SU-DHL-6 (cell line): Measurements from ENCODE around the gene AP3M1.

Source experiments
- H2AFZ ChIP-seq: fragments of 200-600 bp; sonication (generic); 2 replicates; pipeline ENCODE4 v1.6.1; 2014; ENCODE audit warnings: low read depth, mild to moderate bottlenecking, moderate library complexity, mixed read lengths, antibody characterized with exemption, low read length; ENCODE audit not compliant: severe bottlenecking
- H3F3A ChIP-seq: fragments of 200-600 bp; shearing (Covaris generic); 2 replicates; pipeline ENCODE4 v1.6.0; 2016; ENCODE audit warnings: antibody characterized with exemption, mild to moderate bottlenecking; ENCODE audit not compliant: insufficient read depth
- H3K27ac ChIP-seq: fragments of 200-600 bp; sonication (generic); 2 replicates; pipeline ENCODE4 v1.5.1; 2016; ENCODE audit warnings: low read depth, mild to moderate bottlenecking, low read length, moderate library complexity, mixed read lengths
- H3K27me3 ChIP-seq: fragments of 200-600 bp; sonication (generic), shearing (Covaris generic); 2 replicates; pipeline ENCODE4 v1.6.0; 2014; ENCODE audit warnings: mild to moderate bottlenecking, low read length
- H3K36me3 ChIP-seq: fragments of 200-600 bp; sonication (generic); 2 replicates; pipeline ENCODE4 v1.6.1; 2014; ENCODE audit warnings: mild to moderate bottlenecking, low read length, mixed read lengths
- H3K4me2 ChIP-seq: fragments of 300-600, 200-600 bp; shearing (Covaris generic), sonication (generic); 2 replicates; pipeline ENCODE4 v1.6.0; 2014; ENCODE audit warnings: low read length, low read depth, mild to moderate bottlenecking; ENCODE audit not compliant: poor library complexity, severe bottlenecking
- H3K4me3 ChIP-seq: fragments of 200-600 bp; sonication (generic); 2 replicates; pipeline ENCODE4 v1.5.1; 2014; ENCODE audit warnings: antibody characterized with exemption, low read length, mild to moderate bottlenecking, mixed read lengths; ENCODE audit not compliant: insufficient read depth, poor library complexity, severe bottlenecking
- H3K79me2 ChIP-seq: fragments of 200-600 bp; sonication (generic); 2 replicates; pipeline ENCODE4 v1.6.1; 2014; ENCODE audit warnings: mild to moderate bottlenecking, low read length, moderate library complexity; ENCODE audit not compliant: insufficient read depth
- H3K9ac ChIP-seq: fragments of 200-600 bp; sonication (generic); 2 replicates; pipeline ENCODE4 v1.7.0; 2014; ENCODE audit warnings: mild to moderate bottlenecking, low read length
- H3K9me2 ChIP-seq: fragments of 200-600 bp; sonication (generic); replicated peaks from 2 replicates; pipeline ENCODE4 v1.6.1; 2014; ENCODE audit warnings: low read length; ENCODE audit not compliant: insufficient read depth
- H3K9me3 ChIP-seq: fragments of 200-600 bp; sonication (generic); 2 replicates; pipeline ENCODE4 v1.6.1; 2014; ENCODE audit warnings: low read length, mixed read lengths; ENCODE audit not compliant: insufficient read depth
- H4K20me1 ChIP-seq: fragments of 200-600 bp; sonication (generic); 2 replicates; pipeline ENCODE4 v1.6.1; 2014; ENCODE audit warnings: low read depth, mild to moderate bottlenecking, antibody characterized with exemption, low read length, moderate library complexity, mixed read lengths
- CTCF ChIP-seq: fragments of 200-600 bp; sonication (generic); IDR thresholded peaks from one replicate; pipeline ENCODE4 v1.5.1; 2017; ENCODE audit warnings: antibody characterized with exemption, mild to moderate bottlenecking, low read length, moderate library complexity; ENCODE audit not compliant: insufficient read depth, poor library complexity, severe bottlenecking
- EZH2phosphoT487 ChIP-seq: fragments of 200-600 bp; sonication (generic), shearing (Covaris generic); conservative IDR thresholded peaks from 2 replicates; pipeline ENCODE4 v1.6.1; 2018; ENCODE audit warnings: mild to moderate bottlenecking, antibody characterized with exemption, low read length, moderate library complexity, mixed read lengths

The AP3M1 gene

GRCh38 chr10:74153676-74154075, 3.0 kb upstream of the AP3M1 start:
- Histone ChIP-seq H3K9me3 (no peaks in the 10 kb centered on the region), H2AFZ (no peak overlapping the region), H3K36me3 (no peaks in the 10 kb centered on the region), H3K9ac (no peak overlapping the region), H3K27ac (no peak overlapping the region), H4K20me1 (no peaks in the 10 kb centered on the region), H3K4me2 (no peak overlapping the region), H3F3A (no peaks in the 10 kb centered on the region; the same call in 1 of the 2 replicates), H3K9me2 (no peaks in the 10 kb centered on the region), H3K27me3 (no peaks in the 10 kb centered on the region), H3K79me2 (peaks cover 24% of the 10 kb centered on the region), H3K4me3 (no peak overlapping the region)
- TF ChIP-seq EZH2phosphoT487 (no peak), CTCF (no peak)

- no peaks in the 10 kb centered on the region; the same call in 1 of the 2 replicates for H3F3A ChIP-seq
- no peaks in the 10 kb centered on the region for H3K27me3 ChIP-seq
- no peak overlapping the region for H3K9ac ChIP-seq
- H2AFZ ChIP-seq = no peak overlapping the region
- H3K36me3 ChIP-seq = no peaks in the 10 kb centered on the region
- H3K79me2 ChIP-seq = peaks cover 29% of the 10 kb centered on the region
- peak overlapping the region; percentile 97 for H3K4me2 ChIP-seq
- no peaks in the 10 kb centered on the region for H3K9me2 ChIP-seq
- no peak overlapping the region for H3K27ac ChIP-seq
- no peaks in the 10 kb centered on the region for H4K20me1 ChIP-seq
- no peak for TF ChIP-seq EZH2phosphoT487
- TF ChIP-seq CTCF = no peak
- H3K4me3 ChIP-seq = no peak overlapping the region
- no peaks in the 10 kb centered on the region for H3K9me3 ChIP-seq
These were observed 2.5 kb upstream of the AP3M1 start for GRCh38 chr10:74153123-74153522.

GRCh38 chr10:74151879-74152722, 1.5 kb upstream of the AP3M1 start:
- Histone ChIP-seq H3K9ac (peak overlapping the region; percentile 83), H3K9me3 (no peaks in the 10 kb centered on the region), H3K4me3 (peak overlapping the region; percentile 69), H3K9me2 (no peaks in the 10 kb centered on the region), H3F3A (no peaks in the 10 kb centered on the region; the same call in 1 of the 2 replicates), H3K27ac (peak overlapping the region; percentile 84), H3K79me2 (peaks cover 40% of the 10 kb centered on the region), H3K4me2 (peak overlapping the region; percentile 97), H3K27me3 (no peaks in the 10 kb centered on the region), H4K20me1 (no peaks in the 10 kb centered on the region), H3K36me3 (no peaks in the 10 kb centered on the region), H2AFZ (peak overlapping the region; percentile 94)
- TF ChIP-seq CTCF = no peak
- TF ChIP-seq EZH2phosphoT487 = no peak
